ENCODE data around the gene MBLAC1. TPM values are rescaled to one million over a fixed set of nuclear protein-coding genes. Genes with fewer than 3 reads are reported as not detected.

MBLAC1 gene
- total and polyA plus RNA-seq, 9 of the 15 experiments (the other 6 are each of a cell fraction or from before 2014, with no cell fraction given) = 0.03 to 3.1 (median 0.52) TPM

GRCh38 chr7:100089458-100090196 lies 37.1 kb upstream of the MBLAC1 start (continued):
- no peak for TF ChIP-seq CREB3L1 (IDR thresholded peaks at IDR 0.05; ENCODE audit: borderline replicate concordance, low read depth)
- peak; percentile 68; the same call in 1 of the 2 replicates for TF ChIP-seq ARID2 (IDR thresholded peaks at IDR 0.05)
- TF ChIP-seq ZNF740 (CRISPR knock-in tag; IDR thresholded peaks at IDR 0.05) = no peak
- no peak for TF ChIP-seq ZNF740 (tag; IDR thresholded peaks at IDR 0.05)

GRCh38 chr7:100090527-100091410 lies 36.0 kb upstream of the MBLAC1 start:
- H3K4me2 ChIP-seq (ENCODE audit: insufficient read depth, low read length) = no peak overlapping the region
- DNase-seq (ENCODE audit: extremely low read depth in 1 of 4, low spot score in 3 of 4) = no peak
- H3K79me2 ChIP-seq (ENCODE audit: control insufficient read depth, insufficient read depth, low read length) = peaks cover 25% of the 10 kb centered on the region
- peaks cover 29% of the 10 kb centered on the region for H4K20me1 ChIP-seq (replicated peaks; ENCODE audit: control insufficient read depth, insufficient read depth, low read length)
- H3K9me1 ChIP-seq (ENCODE audit: control insufficient read depth, insufficient read depth, low read length) = no peaks in the 10 kb centered on the region
- in situ Hi-C loops (cut with MboI) (no loop called here), intact Hi-C loops (cut with micrococcal nuclease) (no loop called here)
- H2AFZ ChIP-seq (ENCODE audit: low read depth, low read length) = no peak overlapping the region
- H3K27me3 ChIP-seq (ENCODE audit: control insufficient read depth in 2 of 2, insufficient read depth in 2 of 2, low read length in 2 of 2) = no peaks in the 10 kb centered on the region
- H3K4me1 ChIP-seq (replicated peaks in 1 of 2; ENCODE audit: control insufficient read depth in 2 of 2, insufficient read depth in 2 of 2, low read length in 2 of 2) = peaks cover 23 to 28% of the 10 kb centered on the region in 2 experiments
- BruUV-seq (replicated peaks) = no TSS peak
- ChIA-PET CTCF (ENCODE audit: low intra/inter-chr PET ratio) (no interaction called here), POLR2A (interaction anchor here (0.6 to 7.9 kb wide), 5 partner anchors 8 to 1092 kb away, joined by 3 to 115 read pairs (median 3); partner anchors contain the start of genes AP4M1 and MCM7)
- H3K9ac ChIP-seq (ENCODE audit: insufficient read depth in 1 of 2, low read depth in 2 of 2, low read length in 2 of 2) = peak overlapping the region in 1 of 2 experiments; percentile 26; a peak in 1 of 4 replicates
- H3K27ac ChIP-seq (ENCODE audit: extremely low read depth, low read depth, low read length) = peak overlapping the region; percentile 40; the same call in 1 of the 3 replicates
- no peak overlapping the region for H3K4me3 ChIP-seq
- no peaks in the 10 kb centered on the region for H3K9me3 ChIP-seq (replicated peaks; ENCODE audit: control insufficient read depth, insufficient read depth, low read depth, low read length)
- FAIRE-seq = no peak
- 83% methylated on average over 14 of the region's 14 CpGs for WGBS (ENCODE audit: insufficient coverage, low coverage, missing lambda C conversion rate)
- peaks cover 60% of the 10 kb centered on the region for H3K36me3 ChIP-seq (ENCODE audit: control insufficient read depth, insufficient read depth, low read length)
- ATAC-seq = peak; percentile 1
- peak; percentile 51; the same call in 1 of the 2 replicates for TF ChIP-seq ZFP91 (CRISPR knock-in tag; IDR thresholded peaks at IDR 0.05)
- no peak for TF ChIP-seq HDAC1 (IDR thresholded peaks at IDR 0.05)
- 0 out of 4 replicates have a peak, but pooled peaks of 1 of the 2 experiments have one; percentile 9 for TF ChIP-seq SIN3A (IDR thresholded peaks at IDR 0.05; ENCODE audit: borderline replicate concordance in 2 of 2, control insufficient read depth in 1 of 2, low read depth in 2 of 2, low read length in 2 of 2)
- peak; percentile 59; the same call in 1 of the 2 replicates for TF ChIP-seq RBFOX2 (IDR thresholded peaks at IDR 0.05; ENCODE audit: low read depth, low read length)
